ENCODE data around the gene RBM20.

DNA sequence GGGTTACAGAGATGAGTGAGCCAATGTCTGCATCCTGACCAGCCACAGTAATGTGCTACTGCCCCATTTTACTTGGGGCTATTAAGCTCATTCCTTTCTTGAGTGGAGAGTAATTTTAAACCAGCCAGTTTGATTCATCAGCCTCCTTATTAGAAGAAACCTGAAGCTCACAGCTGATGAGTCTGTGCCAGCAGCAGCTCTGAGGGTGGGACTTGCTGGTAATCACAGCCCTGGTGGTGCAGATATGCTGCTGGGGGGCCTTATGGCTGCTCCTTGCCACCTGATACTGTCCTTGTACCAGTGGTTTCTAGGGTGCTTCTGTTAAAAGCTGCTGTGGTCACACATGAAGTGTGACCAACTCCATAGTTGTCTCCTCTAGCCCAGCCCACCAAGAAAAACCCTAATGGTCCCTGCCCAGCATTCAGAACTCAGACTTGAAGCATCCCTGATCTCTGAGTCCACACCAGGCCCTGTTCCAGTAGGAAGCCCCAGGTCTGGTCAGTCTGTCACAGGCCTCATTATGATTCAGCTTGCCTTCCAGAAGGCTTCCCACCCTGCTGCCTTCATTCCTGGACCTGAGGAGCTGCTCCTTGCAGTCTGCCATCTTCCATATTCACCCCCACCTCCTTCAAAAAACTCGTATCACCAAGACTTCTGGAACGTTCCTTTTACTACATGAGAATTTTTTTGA lies 28.9 kb upstream of the RBM20 start:
- TF ChIP-seq, protein P1, sequence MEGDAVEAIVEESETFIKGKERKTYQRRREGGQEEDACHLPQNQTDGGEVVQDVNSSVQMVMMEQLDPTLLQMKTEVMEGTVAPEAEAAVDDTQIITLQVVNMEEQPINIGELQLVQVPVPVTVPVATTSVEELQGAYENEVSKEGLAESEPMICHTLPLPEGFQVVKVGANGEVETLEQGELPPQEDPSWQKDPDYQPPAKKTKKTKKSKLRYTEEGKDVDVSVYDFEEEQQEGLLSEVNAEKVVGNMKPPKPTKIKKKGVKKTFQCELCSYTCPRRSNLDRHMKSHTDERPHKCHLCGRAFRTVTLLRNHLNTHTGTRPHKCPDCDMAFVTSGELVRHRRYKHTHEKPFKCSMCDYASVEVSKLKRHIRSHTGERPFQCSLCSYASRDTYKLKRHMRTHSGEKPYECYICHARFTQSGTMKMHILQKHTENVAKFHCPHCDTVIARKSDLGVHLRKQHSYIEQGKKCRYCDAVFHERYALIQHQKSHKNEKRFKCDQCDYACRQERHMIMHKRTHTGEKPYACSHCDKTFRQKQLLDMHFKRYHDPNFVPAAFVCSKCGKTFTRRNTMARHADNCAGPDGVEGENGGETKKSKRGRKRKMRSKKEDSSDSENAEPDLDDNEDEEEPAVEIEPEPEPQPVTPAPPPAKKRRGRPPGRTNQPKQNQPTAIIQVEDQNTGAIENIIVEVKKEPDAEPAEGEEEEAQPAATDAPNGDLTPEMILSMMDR (IDR thresholded peaks at IDR 0.05) = no peak
- no peak for TF ChIP-seq POLR2A (IDR thresholded peaks at IDR 0.05)

All from uterus (tissue), 2 donors.